Activated CD8-positive, alpha-beta memory T cell treated with anti-CD3 and anti-CD28 coated beads for 24 hours (primary cell): Measurements from ENCODE around the gene INSC.
A peak's percentile ranks its signal among the peaks of the same experiment; 100 is the strongest.

Source experiments
- DNase-seq: peaks from one replicate; pipeline ENCODE4 v3.0.0-alpha.2; 2020

Gene INSC

GRCh38 chr11:15189641-15190365 lies 75.1 kb downstream of the INSC start:
- no peak for DNase-seq

DNA sequence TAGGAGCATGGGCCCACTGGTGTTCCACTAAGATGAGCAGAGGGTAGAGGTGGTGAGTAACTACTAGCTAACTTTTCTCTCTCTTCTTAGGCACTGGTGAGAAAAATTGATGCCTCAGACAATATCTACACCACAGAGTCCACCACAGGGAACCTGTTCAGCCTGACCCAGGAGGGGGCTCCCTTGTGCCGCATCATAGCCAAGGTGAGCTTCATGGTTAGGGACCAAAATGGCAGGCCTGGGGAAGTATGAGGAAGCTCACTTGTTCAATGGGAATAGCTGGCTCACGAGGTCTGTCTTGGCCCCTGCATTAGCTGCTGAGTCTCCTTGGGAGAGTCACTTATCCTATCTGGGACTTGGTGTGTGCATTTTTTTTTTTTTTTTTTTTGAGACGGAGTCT lies 75.9 kb downstream of the INSC start:
- DNase-seq: no peak

DNA sequence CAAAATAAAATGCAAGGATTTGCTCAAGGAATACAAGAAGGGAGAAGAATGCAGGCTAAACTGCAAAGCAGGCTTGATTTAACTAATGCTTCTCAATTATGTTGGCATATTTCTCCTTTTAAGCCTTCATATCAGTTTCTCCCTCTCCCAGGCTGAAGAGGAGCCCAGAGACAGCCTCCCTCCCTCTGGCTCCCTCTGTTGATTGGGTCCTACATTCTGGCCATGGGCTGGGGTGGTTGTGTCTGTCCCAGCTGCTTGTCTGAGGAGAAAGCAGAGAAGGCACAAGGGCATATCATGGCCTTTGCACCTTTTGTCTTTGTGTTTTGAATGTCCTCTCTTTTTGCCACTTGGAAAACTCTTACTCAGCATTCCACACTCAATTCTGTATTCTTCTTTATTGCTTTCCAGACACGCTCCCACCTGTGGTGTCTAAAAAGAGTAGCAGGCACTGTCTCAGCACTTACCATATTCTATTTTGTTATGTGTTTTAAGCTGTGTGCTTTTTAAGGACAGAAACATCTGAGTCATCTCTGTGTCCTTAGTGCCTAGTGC lies 77.4 kb downstream of the INSC start:
- no peak for DNase-seq

GRCh38 chr11:15194671-15195415 lies 80.1 kb downstream of the INSC start:
- no peak for DNase-seq

GRCh38 chr11:15195454-15196200 lies 80.9 kb downstream of the INSC start:
- no peak for DNase-seq

DNA sequence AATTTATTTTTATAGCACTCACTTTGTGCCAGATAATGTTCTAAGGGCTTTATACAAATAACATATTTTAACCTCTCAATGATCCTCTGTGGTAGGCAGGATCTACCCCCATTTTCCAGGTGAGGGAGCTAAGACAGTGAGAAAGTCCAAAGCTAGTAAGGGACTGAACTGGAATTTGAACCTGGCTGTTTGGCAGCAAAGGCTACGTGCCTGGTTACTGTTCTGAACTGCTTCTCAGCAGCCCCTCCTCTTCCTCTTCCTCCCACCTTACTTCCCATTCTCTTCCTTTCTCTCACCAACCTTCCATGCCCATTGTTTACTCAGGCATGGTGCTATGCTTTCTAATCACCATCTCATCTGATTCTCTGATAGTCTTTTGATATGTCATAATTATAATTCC lies 82.0 kb downstream of the INSC start:
- no peak for DNase-seq

DNA sequence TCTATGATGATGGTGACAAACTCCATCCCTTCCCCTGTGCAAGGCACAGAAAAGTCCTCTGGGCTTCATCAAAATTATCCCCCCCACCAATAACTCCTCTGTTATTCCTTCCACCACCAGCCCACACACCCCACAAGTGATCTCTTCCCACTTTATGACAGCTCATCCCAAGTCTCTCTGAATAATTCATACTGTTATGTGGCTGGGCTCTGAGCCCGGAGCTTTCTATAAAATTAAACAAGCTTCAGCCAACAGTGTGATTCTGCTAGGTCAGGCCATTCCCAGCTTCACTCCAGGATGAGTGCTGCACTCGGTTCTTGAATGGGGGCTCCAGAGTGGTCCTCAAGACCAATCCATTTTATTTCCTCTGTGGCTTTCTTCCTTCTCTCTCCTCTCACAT lies 83.0 kb downstream of the INSC start:
- DNase-seq: no peak

DNA sequence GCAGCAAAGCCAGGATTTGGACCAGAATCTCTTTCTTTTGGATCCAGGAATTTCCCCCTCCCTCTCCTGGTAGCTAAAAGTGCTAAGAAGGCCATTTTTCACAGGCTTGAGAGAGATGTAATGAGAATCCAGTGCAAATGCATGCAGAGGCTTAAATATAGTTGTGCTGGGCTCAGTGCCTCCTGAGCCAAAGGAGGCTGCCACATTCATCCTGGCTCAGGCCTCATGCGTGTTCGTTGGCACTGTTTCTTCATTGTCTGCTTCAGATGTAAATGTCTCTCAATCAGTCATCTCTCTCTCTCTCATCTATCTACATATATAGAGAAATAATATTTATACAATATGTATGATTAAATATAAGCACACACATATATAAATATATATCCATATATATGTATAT lies 83.6 kb downstream of the INSC start:
- no peak for DNase-seq

GRCh38 chr11:15199693-15200092 lies 85.0 kb downstream of the INSC start:
- DNase-seq: no peak

DNA sequence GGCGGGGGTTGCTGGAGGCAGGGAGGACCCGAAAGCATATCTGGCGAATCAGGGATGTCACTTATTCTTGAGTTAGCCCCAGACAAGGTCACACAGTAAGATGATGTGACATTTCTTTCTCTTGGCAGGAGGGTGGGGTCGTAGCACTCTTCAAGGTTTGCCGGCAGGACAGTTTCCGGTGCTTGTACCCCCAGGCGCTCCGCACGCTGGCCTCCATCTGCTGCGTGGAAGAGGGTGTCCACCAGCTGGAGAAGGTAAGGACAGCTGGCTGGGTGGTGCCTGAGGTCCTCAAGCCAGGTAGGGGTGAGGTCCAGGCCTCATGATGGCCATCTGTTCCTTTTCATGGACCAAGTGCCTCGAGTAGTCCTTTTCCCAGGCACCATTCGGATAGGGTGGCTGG lies 86.0 kb downstream of the INSC start:
- no peak for DNase-seq

GRCh38 chr11:15201586-15201985 lies 86.9 kb downstream of the INSC start:
- DNase-seq: no peak

GRCh38 chr11:15202626-15203025 lies 87.9 kb downstream of the INSC start:
- DNase-seq: no peak

GRCh38 chr11:15204711-15205110 lies 90.0 kb downstream of the INSC start:
- DNase-seq: no peak

- no peak for DNase-seq
Observed at GRCh38 chr11:15206791-15207190, 92.1 kb downstream of the INSC start.

GRCh38 chr11:15208378-15209222 lies 93.9 kb downstream of the INSC start:
- DNase-seq: peak; percentile 90

- DNase-seq: no peak
Observed at GRCh38 chr11:15212876-15213275, 98.2 kb downstream of the INSC start.

- DNase-seq: no peak
Observed at GRCh38 chr11:15213471-15214231, 98.9 kb downstream of the INSC start.

DNA sequence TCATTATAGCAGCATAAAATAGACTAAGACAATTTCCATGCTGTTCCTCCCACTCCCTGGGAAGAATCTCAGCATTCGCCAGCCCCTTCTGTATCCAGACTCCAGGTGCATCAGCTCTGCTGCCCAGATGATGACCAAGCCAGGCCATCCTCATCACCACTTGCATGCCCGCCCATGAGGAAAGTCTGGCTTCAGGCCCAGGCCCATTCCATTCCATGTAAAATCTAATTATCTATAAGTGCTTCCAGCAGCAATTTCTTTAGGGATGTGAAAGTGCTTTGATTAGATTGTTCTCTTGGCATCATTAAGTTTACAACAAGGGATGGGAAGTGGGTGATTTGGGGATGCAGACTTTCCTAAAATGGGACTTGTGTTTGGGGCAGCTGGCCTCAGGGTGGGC lies 100.3 kb downstream of the INSC start:
- no peak for DNase-seq

GRCh38 chr11:15216678-15217077 lies 102.0 kb downstream of the INSC start:
- DNase-seq: no peak

- DNase-seq: no peak
Observed at GRCh38 chr11:15217416-15217815, 102.7 kb downstream of the INSC start.

DNA sequence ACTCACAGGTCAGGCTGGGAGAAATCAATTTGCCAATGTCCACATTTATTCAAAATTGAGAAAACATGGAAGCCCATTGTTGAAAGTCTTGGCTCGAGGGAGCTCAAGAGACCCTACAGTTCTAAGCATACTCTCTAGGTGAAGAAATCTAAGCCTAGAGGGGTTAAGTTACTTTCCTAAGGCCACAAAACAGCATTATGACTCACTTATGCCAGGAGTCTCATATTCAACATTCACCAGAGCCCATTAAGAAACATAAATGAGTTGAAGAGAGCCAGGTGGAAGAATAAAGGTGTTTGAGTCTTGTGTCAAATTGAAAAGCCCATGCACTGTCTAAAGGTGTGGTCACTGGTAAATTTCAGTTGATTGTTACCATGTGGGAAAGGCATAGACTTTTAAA lies 108.1 kb downstream of the INSC start:
- DNase-seq: no peak

DNA sequence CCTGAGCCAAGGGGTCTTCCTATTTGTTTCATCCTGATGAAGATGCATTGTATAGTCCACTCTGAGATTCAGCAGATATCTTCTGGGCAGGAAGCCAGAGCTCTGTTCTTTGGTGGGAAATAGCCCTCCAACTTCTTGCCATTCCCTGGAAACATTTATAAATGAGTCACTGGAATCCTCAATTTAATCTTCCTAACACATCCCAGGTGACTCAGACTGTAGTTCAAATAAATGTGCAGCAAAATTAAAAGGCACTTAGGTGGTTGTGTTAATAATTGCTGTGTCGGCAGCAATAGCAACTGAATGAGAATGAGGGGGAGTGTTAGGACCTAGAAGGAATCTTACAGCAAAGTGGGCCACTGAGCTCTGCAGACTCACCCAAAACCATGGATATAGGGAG lies 108.6 kb downstream of the INSC start:
- DNase-seq: no peak
